Measurements from ENCODE around the gene CCDC15.

DNA sequence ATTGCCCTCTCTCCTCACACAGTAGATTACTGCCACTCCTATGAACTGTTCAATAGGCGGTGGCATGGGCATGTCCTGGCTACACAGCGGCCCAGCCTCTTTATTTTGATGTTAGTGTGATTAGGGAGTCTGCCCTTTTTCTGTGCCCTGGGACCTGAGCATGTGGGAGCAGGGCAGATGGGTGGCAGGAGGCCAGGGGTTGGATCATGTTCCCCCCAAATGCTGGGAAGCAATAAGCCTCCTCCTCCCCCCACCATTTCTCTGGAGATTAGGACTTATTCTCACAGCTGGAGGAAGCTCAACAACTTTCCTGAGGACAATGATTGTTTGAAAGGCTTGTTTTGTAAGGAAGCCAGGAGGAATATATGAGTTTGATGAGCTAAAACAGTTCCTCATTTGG is 34.1 kb upstream of the CCDC15 start:
- TF ChIP-seq POLR2A (IDR thresholded peaks at IDR 0.05; ENCODE audit: low read length) = no peak
- TF ChIP-seq GATA1 (IDR thresholded peaks at IDR 0.05; ENCODE audit: low read depth, low read length) = no peak
